HG03175 (cell line): ENCODE measurements around the gene MASP1.
A peak's percentile ranks its signal among the peaks of the same experiment; 100 is the strongest.
"Not testable (repeated sequence)": the region's sequence is repeated elsewhere in the genome, so short reads cannot be mapped to it uniquely, and the experiment has no call there.

Experiments used
- ATAC-seq: cut with Tn5 transposase; IDR thresholded peaks from one replicate; pipeline ENCODE4 v1.9.1; 2021; ENCODE audit warnings: mild to moderate bottlenecking, moderate library complexity; ENCODE audit not compliant: unreplicated experiment

Gene MASP1

DNA sequence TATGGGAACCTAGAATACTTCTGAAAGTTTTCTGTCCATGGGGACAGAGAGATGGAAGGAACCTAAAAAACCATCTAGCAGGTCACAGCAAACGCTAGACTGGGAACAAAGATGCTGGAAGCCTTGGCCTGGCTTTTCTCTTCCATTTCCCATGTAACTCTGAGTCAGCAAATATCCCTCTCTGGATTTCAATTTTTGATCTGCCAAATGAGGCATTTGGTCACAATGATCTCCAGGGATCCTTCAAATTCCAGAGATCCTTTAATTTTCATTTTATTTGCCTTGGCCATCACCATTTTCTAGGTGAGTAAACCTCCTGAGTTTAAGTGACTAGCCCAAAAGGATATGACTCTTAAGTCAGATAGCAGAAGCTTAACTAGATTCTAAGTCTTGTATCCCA lies 54.6 kb downstream of the MASP1 start:
- ATAC-seq = no peak

DNA sequence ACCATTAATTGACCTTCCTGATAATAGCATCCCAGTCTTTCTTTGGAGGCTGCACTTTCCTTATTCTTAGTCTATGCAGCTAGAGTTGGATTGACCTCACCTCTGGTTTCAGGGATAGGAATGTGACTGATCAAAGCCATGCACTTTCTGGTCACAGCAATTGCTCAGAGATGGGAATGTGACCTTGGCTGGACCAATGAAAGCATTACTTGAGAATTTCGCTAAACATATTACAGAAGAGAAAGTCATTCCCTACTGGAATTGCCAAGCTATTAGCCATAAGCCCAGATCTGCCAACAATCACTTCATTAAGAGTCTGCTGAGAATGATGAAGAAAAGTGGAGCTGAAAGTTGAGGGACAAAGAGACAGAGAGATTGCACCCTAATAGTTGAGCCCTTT lies 61.5 kb downstream of the MASP1 start:
- ATAC-seq = no peak

DNA sequence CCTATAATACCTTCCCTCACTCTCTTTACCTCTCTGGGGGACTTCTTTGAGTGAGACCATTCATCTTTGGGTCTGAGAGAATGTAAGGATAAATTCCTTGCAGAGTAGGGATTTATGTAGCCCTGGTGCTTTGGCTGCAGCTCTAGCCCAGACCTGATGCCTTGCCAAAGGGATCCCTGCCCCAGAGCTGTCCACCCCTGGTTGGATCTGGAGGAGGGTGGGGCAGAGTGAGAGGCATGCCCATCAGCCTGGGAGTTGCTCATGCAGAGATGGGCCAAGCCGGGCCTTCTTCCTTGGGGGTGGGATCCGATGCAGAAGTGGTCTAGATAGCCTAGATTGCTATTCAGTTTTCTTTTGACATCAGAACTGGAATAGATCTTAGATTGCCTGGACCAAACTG lies 62.8 kb downstream of the MASP1 start:
- no peak for ATAC-seq

DNA sequence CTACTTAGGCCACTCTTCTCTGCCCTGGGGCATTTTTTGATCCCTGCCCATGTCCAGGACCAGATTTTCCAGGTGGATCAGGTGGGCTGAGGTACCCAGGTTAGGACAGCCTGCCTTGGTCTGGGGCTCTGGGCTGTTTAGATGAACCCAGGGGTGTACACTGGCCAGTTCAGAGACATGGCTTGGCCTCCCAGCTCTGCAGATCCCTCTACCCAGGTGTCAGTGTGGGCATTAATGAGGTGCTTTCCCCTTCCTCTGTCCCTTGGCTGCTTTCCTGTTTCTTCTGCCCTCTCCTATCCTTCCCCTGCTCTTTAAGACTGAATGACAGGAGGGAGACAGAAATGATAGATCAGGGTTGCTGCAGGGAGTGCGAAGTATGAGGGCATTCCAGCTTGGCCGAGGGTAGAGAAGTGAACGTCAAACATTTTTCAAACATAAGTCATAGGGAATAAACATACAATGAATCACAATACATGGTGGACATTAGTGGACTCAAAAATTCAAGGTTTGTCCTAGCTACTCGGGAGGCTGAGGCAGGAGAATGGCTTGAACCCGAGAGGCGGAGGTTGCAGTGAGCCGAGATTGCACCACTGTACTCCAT lies 63.8 kb downstream of the MASP1 start:
- no peak for ATAC-seq

DNA sequence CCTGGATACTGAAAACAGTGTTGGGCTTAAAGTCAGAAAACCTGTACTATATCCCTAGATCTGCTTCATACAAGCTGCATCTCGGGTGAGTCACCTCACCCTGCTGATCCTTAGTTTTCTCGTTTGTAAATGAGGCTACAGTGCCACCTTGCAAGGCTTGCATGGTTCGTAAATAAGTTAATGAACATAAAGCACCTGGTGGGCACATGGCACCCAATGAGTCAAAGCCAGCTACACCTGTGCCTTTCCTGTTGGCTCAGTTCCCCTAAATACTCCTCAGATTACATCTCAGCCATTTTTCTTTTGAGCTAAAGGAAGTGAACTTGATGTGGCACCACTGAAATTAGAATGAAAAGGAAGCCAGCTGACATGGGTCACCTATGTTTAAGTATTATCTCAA lies 67.7 kb downstream of the MASP1 start:
- ATAC-seq = no peak

DNA sequence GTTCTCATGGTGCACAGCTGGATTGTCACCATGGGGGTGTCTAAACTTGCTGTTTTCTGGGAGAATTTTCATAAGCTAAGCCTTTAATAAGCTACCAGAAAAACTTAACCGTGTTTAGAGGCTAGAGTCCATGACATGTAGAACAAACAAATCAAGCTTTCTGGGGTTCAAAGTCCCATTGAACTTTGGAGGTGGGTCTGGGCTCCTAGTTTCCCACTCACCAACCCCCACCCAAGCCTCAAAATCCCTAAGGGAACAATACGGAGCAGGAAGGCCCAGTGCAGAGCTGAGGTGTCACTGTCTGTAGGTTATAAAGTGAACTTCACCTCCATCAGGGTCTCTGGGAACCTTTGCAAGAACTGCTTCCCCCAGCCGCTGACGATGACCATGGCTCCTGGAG lies 68.7 kb downstream of the MASP1 start:
- ATAC-seq = no peak

DNA sequence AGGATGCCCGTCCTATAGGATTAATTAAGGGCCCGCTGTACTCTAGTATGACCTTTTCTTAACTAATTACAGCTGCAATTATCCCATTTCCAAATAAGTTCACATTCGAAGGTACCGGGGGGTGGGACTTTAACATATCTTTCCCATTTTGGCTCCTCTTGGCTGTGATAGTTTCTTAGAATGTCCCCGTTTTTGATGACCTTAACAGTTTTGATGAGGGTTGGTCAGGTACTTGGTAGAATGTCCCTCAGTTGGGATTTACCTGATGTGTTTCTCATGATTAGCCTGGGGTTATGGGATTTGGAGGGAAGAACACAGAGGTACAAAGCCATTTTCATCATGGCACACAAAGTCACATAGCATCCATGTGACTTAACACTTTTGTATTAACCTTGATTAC lies 76.1 kb downstream of the MASP1 start:
- ATAC-seq = no peak

DNA sequence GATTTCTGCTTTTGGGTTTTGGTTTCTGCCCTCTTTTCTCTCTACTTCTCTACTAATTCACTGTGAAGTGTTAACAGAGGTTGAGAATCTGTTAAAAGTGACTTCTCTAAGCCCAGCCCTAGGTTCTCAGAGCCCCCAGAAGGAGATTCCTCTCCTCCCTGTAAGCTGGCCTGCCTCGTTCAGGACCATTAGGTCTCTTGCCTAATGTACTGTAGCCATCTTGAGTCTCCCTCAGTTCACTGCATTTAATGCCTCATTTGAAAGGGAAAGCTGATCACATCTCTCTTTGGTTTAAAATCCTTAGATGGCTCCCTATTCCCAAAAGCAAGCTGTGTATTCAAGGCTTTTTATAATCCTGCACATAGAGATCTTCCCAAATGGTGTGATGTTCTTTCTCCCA lies 77.9 kb downstream of the MASP1 start:
- ATAC-seq = no peak

DNA sequence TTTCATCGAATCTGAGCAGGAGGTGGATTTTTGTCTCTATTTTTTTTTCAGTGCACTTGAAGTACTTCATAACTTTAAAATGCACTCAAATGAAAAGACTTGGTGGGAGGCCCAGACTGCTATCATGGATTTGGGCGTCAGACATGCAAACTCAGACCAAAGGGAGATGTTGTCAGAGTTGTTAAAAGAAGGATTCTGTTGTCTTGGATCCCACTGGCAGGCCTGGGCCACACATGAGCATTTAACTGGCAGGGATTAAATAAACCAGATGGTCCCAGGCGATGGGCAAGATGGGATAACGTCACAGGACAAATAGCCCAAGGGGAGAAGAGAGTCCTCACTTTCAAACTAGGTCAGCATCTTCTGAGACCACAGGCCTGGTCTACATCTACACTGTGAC lies 78.8 kb downstream of the MASP1 start:
- no peak for ATAC-seq

DNA sequence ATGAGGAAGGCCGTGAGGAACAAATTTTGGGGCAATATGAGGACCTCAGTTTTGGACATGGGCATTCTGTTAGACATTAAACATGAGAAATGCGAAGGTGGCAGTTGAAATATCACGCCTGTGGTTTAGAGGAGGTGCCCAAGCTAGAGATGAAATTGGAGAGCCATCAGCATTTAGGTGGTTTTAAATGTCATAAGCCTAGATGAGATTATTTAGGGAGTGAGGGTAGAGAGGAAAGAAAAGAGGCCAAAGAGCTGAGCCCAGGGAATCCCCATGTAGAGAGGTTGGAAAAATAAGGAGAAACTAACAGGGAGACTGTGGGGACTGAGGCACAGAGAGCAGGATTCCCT lies 79.4 kb downstream of the MASP1 start:
- no peak for ATAC-seq

DNA sequence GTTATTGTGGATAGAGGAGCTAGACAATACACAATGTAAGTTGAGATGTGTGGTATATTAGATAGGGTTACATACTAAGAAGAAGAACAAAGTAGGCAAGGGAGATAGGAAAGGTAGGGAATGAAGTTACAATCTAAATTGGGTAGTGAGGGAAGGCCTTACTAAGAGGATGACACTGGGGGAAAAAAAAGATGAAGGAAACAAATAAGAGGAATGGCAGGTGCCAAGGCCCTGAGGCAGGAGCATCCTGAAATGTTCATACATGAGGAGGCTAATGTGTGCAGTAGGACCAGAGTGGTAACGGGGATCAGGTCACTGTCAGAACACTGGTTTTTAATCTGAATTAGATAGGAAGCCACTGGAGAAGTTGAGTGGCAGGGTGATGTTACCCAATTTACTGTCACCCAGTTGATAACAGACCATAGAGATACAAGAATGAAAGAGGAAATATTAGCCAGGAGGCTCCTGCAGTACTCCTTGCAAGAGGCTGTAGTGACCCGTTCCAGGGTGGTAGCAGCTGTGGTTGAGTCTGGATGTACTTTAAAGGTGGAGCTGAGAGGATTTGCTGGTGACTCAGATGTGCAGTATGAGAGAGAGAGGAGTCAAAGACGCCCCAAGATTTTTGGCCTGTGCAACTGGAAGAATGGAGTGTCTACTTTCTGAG lies 79.9 kb downstream of the MASP1 start:
- ATAC-seq = no peak

DNA sequence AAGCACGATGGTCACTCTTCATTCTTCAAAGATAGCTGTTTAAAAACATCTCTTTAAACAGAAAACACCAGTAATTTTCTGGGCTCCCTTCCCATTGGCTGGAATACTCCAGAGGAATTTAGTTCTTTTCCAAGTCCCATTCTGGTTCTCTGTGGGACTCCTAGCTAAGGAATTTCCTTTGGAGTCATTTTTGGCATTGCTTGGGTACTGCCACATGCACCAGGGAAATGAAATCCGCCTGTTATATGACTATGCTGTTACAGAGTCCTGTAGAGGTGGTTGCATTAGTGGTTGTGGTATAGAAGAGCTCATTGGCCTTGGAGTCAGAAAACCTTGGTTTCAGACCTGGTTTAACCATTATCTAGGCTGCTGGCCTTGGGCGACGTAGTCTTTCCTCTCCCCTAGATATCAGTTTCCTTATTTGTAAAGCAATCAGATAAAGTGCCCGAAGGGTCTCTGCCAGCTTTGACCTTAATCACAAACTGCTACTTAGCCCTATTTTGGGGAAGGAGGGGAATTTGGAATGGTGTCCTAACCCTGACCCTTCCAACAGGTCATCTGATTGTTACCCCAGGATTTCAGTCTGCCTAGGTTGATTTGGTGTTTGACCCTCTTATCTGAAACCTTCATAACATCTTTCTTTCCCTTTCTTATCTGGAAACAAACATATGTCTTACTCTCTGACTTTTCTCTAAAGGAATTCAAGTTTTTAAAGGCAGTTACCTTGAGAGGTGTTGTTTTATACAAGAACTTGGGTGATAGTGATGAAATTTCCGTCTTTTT lies 80.8 kb downstream of the MASP1 start:
- ATAC-seq = peak; percentile 91

DNA sequence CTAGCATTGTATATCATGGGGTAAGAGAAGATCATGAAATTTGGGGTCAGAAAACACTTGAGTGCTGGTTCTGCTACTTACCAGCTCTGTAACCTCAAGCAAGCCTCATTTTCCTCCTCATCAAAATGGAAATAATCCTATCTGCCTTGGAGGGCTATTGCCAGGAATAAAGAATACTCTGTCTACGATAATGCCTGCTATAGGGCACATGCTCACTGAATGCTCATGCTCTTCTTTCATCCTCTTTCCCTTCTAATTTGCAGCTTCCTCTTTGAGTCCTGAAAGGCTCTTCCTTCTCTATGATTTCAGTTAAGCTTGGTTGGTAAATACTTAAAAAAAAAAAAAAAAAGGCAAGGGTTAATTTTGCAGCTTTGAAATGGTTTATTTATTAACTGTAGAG lies 81.4 kb downstream of the MASP1 start:
- ATAC-seq = no peak

DNA sequence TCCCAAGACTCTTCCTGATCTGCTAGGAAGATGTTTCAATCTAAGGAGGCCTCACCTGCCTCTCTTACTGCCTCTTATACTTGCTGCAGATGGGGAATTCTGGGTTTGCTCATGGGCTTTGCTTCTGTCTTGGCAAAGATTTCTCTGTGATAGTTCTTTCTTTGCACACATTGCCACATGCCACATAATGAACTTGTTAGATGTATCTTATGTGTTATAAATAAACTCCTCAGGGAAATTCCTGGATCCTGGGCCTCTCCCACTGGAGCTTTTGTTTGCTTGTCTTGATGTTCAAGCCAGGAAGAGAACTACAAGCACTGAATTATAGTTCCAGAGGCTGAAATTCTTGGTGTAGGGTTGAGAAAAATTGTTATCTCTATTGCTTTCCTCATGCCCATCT lies 82.0 kb downstream of the MASP1 start:
- ATAC-seq = no peak

DNA sequence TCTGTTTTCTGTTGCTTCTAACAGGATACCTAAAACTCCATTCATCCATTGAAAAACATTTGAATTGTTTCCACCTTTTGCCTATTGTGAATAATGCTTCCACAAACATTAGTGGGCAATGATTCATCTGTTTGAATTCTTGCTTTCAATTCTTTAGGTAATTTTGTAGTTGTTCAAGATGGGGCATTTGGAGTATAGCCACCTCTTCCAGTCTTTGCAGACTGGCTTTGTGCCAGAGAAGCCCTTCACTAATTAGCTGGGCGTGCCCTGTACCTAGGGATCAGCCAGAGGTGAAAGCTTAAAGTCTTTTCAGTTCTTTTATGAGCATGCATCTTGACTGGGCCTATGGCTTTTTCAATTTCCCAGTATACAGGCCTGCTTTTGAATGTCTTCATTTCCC lies 83.4 kb downstream of the MASP1 start:
- no peak for ATAC-seq

DNA sequence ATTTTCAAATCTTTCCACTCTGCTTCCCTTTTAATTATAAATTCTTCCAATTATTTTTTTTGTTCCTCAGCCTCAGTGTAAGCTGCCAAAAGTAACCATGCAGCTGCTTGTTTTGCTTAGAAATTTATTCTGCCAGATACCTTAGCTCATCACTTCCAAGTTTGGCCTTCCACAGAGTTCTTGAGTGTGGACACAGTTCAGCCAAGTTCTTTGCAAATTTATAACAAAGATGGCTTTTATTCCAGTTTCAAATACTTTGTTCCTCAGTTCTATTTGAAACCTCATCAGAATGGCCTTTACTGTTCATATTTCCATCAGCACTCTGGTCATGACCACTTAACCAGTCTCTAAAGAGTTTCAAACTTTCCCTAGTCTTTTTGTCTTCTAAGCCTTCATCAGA lies 83.9 kb downstream of the MASP1 start:
- ATAC-seq = no peak

DNA sequence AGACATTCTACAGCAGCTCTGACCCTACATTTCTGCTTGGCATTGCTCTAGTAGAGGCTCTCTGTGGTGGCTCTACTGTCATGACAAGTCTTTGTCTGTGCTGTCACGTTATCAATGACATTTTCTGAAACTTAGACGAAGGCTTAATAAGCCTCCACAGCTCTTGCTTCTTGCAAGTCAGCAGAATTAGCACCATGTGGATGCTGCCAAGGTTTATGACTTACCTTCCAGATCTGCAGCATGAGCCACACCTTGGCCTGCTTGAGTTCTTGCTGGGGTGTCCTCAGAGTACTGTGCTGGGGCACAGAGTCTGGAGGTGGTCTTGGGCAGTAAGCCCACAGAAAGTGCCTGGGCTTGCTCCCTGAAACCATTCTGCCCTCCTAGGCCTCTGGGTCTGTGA lies 84.5 kb downstream of the MASP1 start:
- no peak for ATAC-seq

DNA sequence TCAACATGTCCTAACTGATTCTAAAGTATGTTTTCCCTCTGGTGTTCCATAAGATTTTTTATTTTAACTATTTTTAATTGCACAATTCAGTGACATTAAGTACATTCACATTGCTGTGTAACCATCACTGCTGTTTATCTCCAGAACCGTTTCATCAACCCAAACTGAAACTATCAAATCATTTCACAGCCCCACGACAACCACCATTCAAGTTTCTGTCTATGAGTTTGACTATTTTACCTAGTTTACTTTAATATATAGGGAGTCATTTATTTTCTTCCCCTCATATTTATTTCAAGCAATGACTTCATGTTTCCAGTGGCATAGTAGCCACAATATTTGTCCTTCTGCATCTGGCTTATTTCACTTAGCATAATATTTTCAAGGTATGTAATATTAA lies 85.9 kb downstream of the MASP1 start:
- no peak for ATAC-seq

DNA sequence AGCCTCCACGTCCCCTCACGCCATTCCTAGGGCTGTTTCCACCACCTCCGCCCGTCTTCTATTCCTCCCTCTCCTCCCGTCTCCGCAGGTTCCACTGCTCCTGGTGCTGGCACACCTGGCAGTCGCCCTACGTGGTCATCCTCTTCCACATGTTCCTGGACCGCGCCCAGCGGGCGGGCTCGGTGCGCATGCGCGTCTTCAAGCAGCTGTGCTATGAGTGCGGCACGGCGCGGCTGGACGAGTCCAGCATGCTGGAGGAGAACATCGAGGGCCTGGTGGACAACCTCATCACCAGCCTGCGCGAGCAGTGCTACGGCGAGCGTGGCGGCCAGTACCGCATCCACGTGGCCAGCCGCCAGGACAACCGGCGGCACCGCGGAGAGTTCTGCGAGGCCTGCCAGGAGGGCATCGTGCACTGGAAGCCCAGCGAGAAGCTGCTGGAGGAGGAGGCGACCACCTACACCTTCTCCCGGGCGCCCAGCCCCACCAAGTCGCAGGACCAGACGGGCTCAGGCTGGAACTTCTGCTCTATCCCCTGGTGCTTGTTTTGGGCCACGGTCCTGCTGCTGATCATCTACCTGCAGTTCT lies 92.0 kb downstream of the MASP1 start:
- not testable (repeated sequence) for ATAC-seq

DNA sequence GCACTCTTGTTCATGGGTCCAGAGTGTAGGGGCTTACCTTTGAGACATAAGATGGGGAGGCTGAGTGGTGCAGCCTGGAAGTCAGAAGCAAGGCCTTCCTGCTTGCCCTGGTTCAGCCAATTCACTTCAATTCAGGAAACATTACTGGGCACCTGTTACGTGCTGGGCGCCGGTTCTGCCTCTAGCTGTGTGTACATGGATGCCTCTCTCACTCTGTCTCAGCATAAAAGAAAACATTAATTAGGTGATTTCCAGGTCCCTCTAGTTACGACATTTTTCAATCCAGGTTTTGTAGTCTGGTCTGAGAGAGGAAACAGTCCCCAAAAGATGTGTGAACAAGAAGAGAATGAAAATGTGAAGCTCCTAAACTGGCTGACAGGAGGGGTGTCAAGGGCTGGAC lies 93.0 kb downstream of the MASP1 start:
- no peak for ATAC-seq

DNA sequence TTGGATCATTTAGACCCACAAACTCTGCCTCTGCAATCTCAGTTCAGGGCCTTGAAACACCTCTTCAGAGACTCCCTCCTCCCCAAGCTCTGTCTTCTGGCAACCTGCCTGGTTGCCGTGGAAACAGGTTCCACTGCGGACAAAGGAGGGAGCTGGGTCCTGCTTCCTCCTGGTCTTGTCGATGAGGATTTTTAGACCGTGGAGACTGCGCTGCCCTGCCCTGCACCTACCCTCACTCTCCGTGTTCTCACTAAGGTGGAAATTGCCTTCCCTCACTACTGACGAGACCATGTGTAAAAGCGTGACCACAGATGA lies 94.2 kb downstream of the MASP1 start, which contains the start of gene RTP1:
TSS of gene RTP1 (plus strand) at position 152 of the 315 bp plus-strand sequence. CDS start at position 182, 30 bp downstream.
- ATAC-seq = no peak
